HG03066 (cell line): ENCODE results near the gene PCCB.
"Not testable (repeated sequence)": the region's sequence is repeated elsewhere in the genome, so short reads cannot be mapped to it uniquely, and the experiment has no call there.

Source experiments
- ATAC-seq: cut with Tn5 transposase; IDR thresholded peaks from one replicate; pipeline ENCODE4 v1.9.1; 2021; ENCODE audit warnings: low read depth; ENCODE audit not compliant: unreplicated experiment

Gene PCCB

GRCh38 chr3:136311261-136311660, 61.1 kb downstream of the PCCB start:
- ATAC-seq: no peak

GRCh38 chr3:136311968-136312367, 61.8 kb downstream of the PCCB start:
- no peak for ATAC-seq

- no peak for ATAC-seq
Measured at GRCh38 chr3:136326316-136326715, 76.2 kb downstream of the PCCB start.

DNA sequence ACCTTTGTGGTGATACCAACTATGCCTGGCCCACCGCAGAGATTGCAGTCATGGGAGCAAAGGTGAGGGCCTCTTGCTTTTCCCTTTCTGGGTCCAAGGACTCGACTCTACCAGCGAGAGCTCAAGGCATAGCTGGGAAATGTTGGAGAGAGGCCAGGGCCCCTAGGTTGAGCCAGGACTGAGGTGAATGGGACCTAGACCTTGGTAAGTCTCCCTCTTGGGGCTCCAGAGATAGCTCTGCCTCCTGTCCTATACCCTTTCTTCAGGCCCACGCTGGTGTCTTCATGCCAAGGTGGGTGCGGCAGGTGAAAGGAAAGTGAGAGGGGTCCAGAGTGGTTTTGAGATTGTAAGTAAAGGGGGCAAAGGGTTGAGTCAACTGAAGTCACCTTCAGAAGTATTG, 77.5 kb downstream of the PCCB start:
- ATAC-seq: no peak

DNA sequence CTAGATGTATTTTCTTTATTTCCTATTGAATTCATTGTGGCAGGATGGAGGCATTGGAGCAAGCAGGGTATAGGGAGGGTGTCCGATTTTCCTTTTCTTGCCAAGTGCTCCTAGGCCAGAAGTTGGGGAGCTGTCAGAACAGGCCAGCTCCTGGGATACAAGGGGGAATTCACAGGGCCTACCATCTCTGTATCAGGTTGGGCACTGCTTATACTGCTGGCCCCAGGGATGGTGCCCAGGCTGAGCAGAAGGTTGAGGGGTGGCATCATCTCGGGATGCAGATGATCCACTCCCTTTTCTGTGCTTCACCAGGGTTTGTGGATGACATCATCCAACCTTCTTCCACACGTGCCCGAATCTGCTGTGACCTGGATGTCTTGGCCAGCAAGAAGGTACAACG, 79.5 kb downstream of the PCCB start:
- no peak for ATAC-seq

- no peak for ATAC-seq
Measured at GRCh38 chr3:136330900-136331299, 80.8 kb downstream of the PCCB start.

DNA sequence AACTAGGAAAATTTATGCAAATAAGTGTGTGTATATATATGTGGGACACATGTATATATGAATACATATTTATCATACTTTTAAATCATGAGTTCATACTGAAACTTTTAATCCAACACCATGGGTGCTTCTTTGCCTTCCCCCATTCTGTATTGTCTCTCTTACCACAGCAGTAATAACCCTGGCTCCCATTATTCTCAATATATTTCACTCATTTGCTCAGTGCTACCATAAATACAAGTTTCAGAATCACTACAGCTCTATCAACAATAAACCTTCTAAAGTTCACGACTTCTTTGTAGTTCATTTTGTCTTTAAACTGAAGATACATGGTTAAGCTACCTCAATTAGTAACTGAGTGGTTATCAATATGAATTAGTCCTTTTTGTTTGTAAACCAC, 82.2 kb downstream of the PCCB start:
- no peak for ATAC-seq

- no peak for ATAC-seq
Measured at GRCh38 chr3:136332776-136333175, 82.6 kb downstream of the PCCB start.

GRCh38 chr3:136334209-136334608, 84.1 kb downstream of the PCCB start:
- ATAC-seq: no peak

DNA sequence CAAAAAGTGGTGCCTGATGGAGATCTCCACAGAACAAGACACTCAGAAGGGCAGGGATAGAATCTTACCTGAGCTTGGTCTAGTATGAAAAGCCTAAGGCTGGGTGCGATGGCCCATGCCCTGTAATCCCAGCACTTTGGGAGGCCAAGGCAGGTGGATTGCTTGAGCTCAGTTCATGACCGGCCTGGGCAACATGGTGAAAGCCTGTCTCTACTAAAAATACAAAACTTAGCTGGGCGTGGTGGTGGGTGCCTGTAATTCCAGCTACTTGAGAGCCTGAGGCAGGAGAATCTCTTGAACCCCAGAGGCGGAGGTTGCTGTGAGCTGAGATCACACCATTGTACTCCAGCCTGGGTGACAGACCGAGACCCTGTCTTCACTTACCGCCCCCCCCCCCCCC, 84.6 kb downstream of the PCCB start:
- ATAC-seq: not testable (repeated sequence)

DNA sequence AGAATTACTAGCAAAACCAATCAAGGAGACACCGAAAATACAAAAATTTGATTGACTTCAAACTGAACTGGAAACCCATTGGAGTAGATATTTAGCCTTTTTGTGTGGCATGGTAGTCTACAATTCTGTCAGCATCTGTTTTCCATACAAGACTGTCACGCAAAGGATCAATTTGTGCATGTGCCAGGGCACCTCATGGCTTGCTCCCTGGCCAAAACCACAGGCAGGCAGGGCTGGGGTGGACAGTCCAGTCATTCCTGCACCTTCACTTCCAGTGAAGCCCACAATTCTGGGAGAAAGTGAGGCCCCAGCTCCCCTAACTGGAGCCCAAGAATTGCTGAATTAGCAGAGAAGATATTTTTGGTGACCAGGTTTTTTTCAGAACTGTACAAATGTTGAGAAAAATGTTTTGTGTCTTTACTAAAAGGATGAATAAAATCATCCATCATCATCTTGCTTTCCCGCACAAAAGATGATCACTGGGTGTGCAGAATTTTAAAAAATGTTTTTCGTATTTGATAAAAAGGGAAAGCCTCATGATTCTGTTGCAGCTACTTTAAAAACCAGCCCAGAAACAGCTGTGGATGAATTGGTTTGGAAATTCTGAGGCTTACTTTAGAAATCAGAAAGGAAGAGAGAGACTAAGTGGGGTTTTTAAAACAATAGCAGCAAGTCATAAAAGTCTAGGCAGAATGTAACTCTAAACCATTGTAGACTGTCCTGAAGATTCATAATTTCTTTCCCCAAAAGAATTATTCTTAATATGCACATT, 86.4 kb downstream of the PCCB start:
- ATAC-seq: no peak

DNA sequence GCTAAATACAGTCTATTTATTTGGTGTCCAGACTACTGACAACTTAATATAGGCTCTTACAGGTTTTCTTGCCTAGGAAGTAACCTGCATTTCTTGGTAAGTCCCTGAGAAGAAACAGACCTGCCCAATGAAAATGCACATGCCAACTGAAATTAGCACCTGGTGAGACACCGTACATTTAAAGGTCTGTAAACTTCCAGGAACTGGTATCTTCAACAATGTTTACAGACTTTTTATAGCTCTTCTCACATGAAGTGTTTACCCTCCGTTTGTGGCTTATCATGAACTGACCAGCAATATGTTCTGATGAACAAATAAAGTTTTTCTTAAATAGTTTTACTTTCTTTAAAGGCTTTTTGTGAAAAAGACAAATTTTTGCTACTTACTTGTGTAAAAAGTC, 93.3 kb downstream of the PCCB start:
- no peak for ATAC-seq

DNA sequence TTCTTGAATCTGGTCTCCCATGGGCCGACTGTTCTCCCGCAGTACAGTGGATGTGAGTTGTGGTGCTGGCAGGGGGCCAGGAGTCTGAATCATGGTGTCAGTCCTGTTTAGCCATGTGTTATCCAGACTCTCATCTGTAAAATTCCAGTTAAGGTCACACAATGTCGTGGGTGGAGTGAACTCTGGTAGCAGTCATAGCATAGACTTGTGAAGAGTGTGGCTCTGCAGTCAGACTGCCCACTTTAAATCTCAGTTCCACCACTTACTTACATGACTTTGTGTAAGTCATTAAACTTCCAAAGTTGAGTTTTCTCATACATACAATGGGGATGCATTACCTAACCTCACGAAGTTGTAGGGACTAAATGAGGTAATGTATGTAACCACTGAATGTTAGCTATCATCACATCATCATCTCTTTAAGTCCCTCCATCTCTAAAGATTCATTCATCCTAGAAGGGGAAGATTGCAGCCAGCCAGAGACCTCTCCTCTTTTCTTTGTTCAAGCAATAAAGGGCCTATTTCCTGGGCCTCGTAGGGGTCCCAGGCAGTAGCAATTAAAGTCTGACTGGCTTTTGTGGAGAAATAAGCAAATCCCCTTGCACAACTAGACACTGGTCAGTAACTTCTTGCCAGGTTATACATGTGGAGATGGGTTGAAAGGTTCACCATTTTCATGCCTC, 93.9 kb downstream of the PCCB start:
- no peak for ATAC-seq

GRCh38 chr3:136346486-136346885, 96.3 kb downstream of the PCCB start:
- no peak for ATAC-seq

DNA sequence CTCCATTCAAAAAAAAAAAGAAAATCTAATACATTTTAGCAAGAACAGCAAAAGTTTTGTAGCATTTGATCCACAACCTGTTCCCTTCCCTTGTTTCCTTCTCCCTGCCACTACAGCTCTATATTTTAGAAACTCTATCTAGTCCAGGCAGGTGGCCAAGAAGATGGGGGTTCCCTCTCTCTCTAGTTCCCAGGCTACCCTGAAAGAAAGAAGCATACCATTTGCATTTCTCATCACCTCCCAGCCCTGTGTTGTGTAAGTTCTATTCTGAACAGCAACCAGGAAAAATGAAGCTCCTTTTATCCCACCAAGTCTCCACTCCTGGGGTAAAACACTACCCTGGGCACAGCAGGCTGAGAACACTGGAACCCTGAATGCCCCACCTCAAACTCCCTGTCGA, 100.0 kb downstream of the PCCB start:
- no peak for ATAC-seq

DNA sequence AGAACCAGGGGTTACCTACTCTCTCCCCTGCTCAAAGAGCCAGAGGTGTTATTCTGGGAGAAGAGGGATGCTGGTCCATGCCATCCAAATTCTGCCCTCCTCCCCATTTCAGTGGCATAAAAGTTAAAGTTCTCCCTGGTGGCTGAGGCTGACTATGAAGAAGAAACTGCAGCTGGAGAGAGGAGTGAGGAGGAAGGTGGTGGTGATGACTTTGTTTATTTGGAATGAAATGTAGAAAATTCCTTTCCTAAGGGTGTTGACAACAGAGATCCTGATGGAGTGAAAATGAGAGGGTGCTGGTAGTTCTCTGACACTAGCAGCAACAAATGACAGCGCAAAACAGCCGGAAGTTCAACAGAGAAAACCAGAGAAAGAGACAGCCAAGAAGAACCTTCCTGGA, 100.4 kb downstream of the PCCB start:
- ATAC-seq: no peak

DNA sequence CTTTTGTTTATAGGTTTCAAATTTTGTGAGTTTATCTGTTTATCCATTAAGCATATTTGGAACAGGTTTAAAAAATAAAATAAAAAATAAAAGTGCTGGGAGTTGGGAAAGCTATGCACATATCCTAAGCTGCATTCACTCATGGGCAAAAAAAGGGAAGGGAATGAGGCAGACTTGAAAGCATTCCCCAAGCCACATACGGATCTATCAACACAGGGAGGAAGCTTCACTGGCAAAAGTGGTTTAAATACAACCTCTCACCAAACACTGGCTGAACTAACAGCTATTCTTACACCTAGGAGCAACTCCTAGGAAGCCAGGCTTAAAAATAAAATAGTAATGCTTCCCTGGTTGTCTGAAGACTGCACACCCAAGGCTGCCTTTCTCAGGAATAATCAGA, 101.2 kb downstream of the PCCB start:
- no peak for ATAC-seq

DNA sequence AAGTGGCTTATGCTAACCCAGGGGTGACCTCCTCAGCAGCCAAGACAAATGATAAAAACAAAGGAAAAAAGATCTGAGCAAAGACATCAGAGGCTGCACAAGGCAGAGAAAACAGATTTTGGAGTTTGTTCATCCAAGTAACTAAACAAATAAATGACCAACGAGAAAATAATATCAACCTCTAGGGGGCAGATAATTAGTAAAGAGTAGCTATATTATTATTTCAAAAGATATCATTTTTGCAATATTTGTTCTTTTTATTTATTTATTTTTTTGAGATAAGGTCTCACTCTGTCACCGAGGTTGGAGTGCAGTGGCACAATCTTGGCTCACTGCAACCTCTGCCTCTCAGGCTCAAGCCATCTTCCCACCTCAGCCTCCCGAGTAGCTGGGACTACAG, 101.8 kb downstream of the PCCB start:
- no peak for ATAC-seq

GRCh38 chr3:136353461-136353860, 103.3 kb downstream of the PCCB start:
- no peak for ATAC-seq

DNA sequence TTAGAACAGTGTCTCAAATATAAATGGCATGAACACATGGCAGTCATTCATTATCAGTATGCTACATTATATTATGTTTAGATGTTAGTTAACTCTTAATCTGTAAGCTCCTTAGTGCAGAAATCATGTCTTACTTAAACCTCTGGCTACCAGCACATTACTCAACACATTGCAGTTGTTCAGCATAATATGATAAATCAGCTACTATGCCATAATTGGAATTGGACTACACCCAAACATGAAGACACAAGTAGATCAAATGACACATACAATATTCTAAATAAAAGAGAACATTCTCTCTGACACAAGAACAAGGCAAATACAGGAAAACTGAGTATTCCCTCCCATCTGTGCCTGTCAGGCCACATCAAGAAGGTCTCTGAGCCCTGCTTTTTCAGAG, 116.1 kb downstream of the PCCB start:
- no peak for ATAC-seq

DNA sequence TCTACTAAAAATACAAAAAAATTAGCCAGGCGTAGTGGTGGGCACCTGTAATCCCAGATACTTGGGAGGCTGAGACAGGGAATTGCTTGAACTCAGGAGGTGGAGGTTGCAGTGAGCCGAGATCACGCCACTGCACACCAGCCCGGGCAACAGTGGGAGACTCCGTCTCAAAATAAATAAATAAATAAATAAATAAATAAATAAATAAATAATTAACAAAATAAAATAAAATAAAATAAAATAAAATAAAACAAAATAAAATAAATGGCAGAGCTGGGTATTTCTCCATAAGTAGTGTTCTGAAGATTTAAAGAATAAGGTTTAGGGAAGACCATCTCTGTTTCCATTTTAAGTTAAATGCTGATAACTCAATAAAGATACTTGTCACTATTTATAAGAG, 125.7 kb downstream of the PCCB start:
- not testable (repeated sequence) for ATAC-seq

GRCh38 chr3:136377508-136377907, 127.4 kb downstream of the PCCB start:
- no peak for ATAC-seq
